HG03558 (cell line): ENCODE results near the gene HSBP1.

ENCODE experiments used
- ATAC-seq: cut with Tn5 transposase; IDR thresholded peaks from one replicate; pipeline ENCODE4 v1.9.1; 2021; ENCODE audit warnings: moderate number of reproducible peaks; ENCODE audit not compliant: unreplicated experiment; ENCODE audit errors: extremely low read depth

Gene HSBP1

DNA sequence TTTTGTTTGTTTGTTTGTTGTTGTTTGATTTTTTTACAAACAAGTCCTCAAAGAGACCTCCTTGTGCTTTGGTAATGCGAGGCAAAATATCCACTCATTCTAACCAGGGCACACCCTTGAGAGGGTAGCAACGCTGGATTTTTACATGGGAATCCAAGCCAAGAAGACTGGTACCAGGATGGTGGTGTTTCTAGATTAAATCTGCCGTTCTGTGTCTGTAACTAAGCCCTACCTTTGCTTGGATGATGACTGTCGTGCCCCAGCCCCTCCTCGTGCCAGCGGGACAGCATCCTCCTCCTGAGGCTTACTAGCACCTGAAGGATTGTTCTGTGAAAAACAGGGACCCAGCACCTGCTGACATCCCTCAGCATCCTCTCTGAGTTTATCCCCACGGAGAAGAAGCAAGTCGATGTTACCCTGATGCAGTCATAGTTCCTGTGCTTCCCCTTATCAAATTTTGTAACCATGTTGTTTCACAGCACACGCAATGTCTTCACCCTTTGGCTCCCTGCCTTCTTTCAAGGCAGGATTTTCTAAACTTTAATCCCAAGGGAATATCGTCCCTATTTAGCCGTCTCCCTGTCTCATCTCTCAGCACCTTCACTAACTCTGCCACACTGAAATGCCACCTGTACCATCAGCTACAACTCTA lies 5.1 kb upstream of the HSBP1 start:
- ATAC-seq = no peak

GRCh38 chr16:83803811-83804210 lies 4.0 kb upstream of the HSBP1 start:
- no peak for ATAC-seq

GRCh38 chr16:83804366-83804765 lies 3.4 kb upstream of the HSBP1 start:
- no peak for ATAC-seq

GRCh38 chr16:83806036-83806435 lies 1.7 kb upstream of the HSBP1 start:
- no peak for ATAC-seq

DNA sequence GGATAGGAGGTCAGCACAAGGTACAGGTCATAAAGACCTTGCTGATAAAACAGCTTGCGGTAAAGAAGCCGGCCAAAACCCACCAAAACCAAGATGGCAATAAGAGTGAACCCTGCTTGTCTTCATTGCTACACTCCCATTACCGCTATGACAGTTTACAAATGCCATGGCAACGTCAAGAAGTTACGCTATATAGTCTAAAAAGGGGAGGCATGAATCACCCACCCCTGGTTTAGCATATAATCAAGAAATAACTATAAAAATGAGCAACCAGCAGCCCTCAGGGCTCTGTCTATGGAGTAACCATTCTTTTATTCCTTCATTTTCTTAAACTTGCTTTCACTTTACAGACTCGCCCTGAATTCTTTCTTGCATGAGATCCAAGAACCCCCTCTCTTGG lies 1.0 kb upstream of the HSBP1 start:
- no peak for ATAC-seq

DNA sequence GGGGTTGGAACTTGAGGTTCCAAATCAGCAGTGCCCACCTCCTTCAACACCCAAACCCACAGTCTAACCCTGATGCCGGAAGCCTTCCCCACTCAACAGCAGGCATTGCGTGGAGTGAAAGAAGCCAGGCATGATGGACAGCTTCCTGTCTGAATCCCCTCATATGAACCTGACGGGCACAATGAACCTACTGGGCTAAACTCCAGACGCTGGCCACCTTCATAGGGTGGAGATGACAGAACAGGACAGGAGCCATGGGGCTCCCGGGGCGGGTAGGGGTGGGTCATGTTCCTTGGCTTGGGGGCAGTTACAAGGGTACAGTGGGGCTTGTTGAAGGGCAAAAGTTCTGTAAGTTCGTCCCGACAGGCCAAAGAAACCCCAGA lies 460 bp upstream of the HSBP1 start:
- no peak for ATAC-seq

- ATAC-seq = no peak
Observed at GRCh38 chr16:83808573-83809014, 816 bp downstream of the HSBP1 start.

- ATAC-seq = no peak
Observed at GRCh38 chr16:83809092-83809491, 1.3 kb downstream of the HSBP1 start.

- ATAC-seq = no peak
Observed at GRCh38 chr16:83810901-83811300, 3.1 kb downstream of the HSBP1 start.

DNA sequence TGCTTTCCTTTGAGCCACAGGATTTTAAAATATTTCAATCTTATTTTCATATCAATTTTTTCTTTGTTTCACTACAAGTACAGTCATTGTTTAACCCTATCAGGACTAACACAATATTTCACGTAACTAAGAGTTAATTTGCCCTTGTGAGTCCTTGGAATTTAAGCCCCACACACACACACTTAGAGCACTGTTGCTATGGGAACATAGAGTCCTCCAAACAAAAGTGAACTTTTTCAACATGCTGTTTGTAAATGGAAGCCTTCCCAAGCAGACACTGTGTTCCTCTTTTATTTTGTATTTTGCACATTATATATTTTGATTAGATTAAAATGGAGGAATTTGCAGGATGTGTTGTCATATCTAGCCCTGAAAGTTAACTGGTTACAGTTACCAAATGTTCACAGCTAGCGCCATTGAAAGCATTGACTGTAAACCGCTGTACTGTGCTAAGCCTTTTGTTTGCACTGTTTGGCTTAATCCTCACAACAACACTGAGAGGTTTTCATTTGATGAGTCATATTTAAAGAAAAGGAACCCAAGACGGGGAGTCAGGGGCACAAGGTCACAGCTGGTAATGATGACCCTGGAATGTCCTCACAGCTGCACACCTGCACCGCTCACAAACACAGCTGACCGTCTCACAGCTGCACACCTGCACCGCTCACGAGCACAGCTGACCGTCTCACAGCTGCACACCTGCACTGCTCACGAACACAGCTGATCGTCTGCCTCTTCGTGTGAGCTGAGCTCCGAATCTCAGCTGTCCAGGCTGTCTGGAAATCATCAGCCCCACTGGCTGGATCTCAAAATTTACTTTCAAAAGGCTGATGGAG lies 6.3 kb downstream of the HSBP1 start:
- ATAC-seq = no peak

DNA sequence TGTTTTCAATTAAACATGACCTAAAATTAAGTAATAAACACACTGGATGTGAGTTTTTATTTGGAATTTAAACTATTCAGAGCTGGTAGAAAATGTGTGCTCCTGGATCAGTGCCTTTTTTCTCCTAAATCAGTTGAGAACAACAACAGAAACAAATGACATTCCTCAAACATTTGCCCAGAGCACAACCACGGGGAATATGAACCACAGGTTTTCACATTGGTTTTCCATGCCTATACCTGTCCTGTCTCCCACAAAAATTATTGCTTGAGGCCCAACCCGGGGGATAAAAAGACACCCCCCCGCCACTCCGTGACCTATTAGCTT lies 6.8 kb downstream of the HSBP1 start:
- no peak for ATAC-seq

DNA sequence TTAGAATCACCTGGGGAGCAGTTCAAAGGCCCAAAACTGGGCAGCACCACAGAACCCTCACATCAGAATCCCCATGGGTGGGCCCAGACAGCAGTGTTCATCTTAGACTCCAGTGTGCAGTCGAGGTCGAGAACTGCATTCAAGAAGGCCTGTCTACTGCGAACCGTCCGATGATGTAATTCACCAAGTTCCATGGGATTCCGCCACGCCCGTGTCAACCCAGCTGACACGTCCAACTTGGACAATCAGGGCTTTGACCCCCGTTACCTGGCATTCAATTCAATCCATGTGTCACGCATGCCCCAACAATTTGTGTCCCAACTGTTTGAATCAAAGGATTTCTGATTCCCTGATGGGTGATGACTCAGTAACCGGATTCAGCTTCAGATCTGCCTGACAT lies 9.2 kb downstream of the HSBP1 start:
- ATAC-seq = no peak

- ATAC-seq = no peak
Observed at GRCh38 chr16:83818276-83818675, 10.5 kb downstream of the HSBP1 start.

GRCh38 chr16:83819361-83819760 lies 11.6 kb downstream of the HSBP1 start:
- no peak for ATAC-seq

- no peak for ATAC-seq
Observed at GRCh38 chr16:83826146-83826913, 18.6 kb downstream of the HSBP1 start.

GRCh38 chr16:83830091-83830768 lies 22.5 kb downstream of the HSBP1 start:
- ATAC-seq = no peak

GRCh38 chr16:83830769-83831455 lies 23.1 kb downstream of the HSBP1 start:
- no peak for ATAC-seq

DNA sequence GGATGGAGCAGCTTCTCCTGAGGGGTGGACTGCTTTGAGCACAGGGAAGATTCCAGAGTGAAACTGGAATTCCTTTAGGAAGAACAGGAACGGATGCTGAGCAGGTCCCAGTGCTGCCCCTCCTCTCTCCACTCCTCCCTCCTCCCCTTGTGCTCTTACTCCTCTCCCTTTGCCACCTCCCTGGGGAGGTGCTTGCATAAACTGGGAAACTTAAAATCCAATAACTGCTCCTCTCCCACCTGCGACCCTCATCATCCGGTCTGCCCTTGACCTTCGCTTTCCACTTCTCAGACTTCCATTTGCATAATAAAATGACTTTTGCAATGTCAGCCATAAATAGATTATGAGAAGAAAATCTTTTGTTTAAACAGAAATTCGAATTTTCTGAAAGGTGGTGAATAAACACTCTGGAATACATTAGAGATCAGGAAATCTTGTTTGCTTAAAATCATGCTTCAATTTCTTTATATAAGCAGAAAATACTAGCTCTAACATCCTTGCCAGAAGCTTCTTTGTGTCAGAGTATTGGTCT lies 23.7 kb downstream of the HSBP1 start:
- ATAC-seq = no peak

- no peak for ATAC-seq
Observed at GRCh38 chr16:83833921-83834320, 26.1 kb downstream of the HSBP1 start.
